Mesenchymal stem cell (in vitro differentiated cells and primary cell): ENCODE data around the gene HMGN1.

Source experiments
- DNase-seq: peaks from one replicate; pipeline ENCODE4 v3.0.0-alpha.2; 2013
- H2AFZ ChIP-seq: one replicate; pipeline ENCODE4 v1.6.1; 2013; ENCODE audit warnings: low read depth, mild to moderate bottlenecking, control low read depth, inconsistent platforms, low read length, moderate library complexity
- H2AK5ac ChIP-seq: 2 replicates; pipeline ENCODE4 v1.6.1; 2013; ENCODE audit warnings: low read length, moderate library complexity, mild to moderate bottlenecking, inconsistent platforms; ENCODE audit not compliant: severe bottlenecking
- H2BK120ac ChIP-seq: one replicate; pipeline ENCODE4 v1.6.1; 2013; ENCODE audit warnings: low read depth, mild to moderate bottlenecking, inconsistent platforms, low read length, moderate library complexity
- H2BK12ac ChIP-seq, 2 experiments: one replicate each; pipeline ENCODE4 v1.6.1; 2013; ENCODE audit warnings: inconsistent platforms in 2 of 2, low read length in 2 of 2, mild to moderate bottlenecking in 2 of 2, moderate library complexity in 2 of 2, control low read depth in 1 of 2
- H2BK15ac ChIP-seq: one replicate; pipeline ENCODE4 v1.6.1; 2013; ENCODE audit warnings: mild to moderate bottlenecking, low read depth, inconsistent platforms; ENCODE audit not compliant: poor library complexity, severe bottlenecking
- H2BK5ac ChIP-seq: 2 replicates; pipeline ENCODE4 v1.6.1; 2013; ENCODE audit warnings: low read depth, mild to moderate bottlenecking, low read length, control low read depth, inconsistent platforms; ENCODE audit not compliant: poor library complexity, severe bottlenecking
- H3K14ac ChIP-seq, 2 experiments: one replicate each; pipeline ENCODE4 v1.6.1; 2013; ENCODE audit warnings: inconsistent platforms in 2 of 2, low read length in 2 of 2, control low read depth in 1 of 2, mild to moderate bottlenecking in 1 of 2, moderate library complexity in 1 of 2
- H3K18ac ChIP-seq, 2 experiments: one replicate each; pipeline ENCODE4 v1.6.1; 2013; ENCODE audit warnings: inconsistent platforms in 2 of 2, low read length in 2 of 2, control low read depth in 1 of 2, low read depth in 1 of 2, mild to moderate bottlenecking in 1 of 2
- H3K23ac ChIP-seq, 2 experiments: one replicate each; pipeline ENCODE4 v1.6.1; 2013; ENCODE audit warnings: inconsistent platforms in 2 of 2, low read length in 2 of 2, mild to moderate bottlenecking in 2 of 2, moderate library complexity in 2 of 2, control low read depth in 1 of 2
- H3K27ac ChIP-seq: 2 replicates; pipeline ENCODE4 v1.5.1; 2013; ENCODE audit warnings: mild to moderate bottlenecking, moderate library complexity, low read length, control low read depth, inconsistent platforms; ENCODE audit not compliant: poor library complexity, severe bottlenecking
- H3K27me3 ChIP-seq, 2 experiments: 2 replicates each; pipeline versions ENCODE4 v1.6.1 to v1.7.0; 2013; ENCODE audit warnings: low read length in 2 of 2, mild to moderate bottlenecking in 2 of 2, moderate library complexity in 2 of 2, control low read depth in 1 of 2, inconsistent platforms in 1 of 2; ENCODE audit not compliant: control insufficient read depth in 1 of 2, insufficient read depth in 1 of 2
- H3K36me3 ChIP-seq, 2 experiments: 2 replicates each; pipeline versions ENCODE4 v1.6.1 to v1.7.0; 2013; ENCODE audit warnings: low read length in 2 of 2, control low read depth in 1 of 2, inconsistent platforms in 1 of 2, low read depth in 1 of 2, mild to moderate bottlenecking in 1 of 2; ENCODE audit not compliant: insufficient read depth in 2 of 2, control insufficient read depth in 1 of 2
- H3K4ac ChIP-seq, 2 experiments: one replicate each; pipeline ENCODE4 v1.6.1; 2013; ENCODE audit warnings: inconsistent platforms in 2 of 2, low read length in 2 of 2, mild to moderate bottlenecking in 2 of 2, moderate library complexity in 2 of 2, control low read depth in 1 of 2, low read depth in 1 of 2
- H3K4me1 ChIP-seq: 2 replicates; pipeline ENCODE4 v1.6.1; 2013; ENCODE audit warnings: low read depth, low read length, control low read depth; ENCODE audit not compliant: control insufficient read depth, insufficient read depth
- H3K4me2 ChIP-seq: 2 replicates; pipeline ENCODE4 v1.6.1; 2013; ENCODE audit warnings: low read length, mild to moderate bottlenecking, inconsistent platforms; ENCODE audit not compliant: poor library complexity, severe bottlenecking
- H3K4me3 ChIP-seq, 2 experiments: 2 replicates each; pipeline versions ENCODE4 v1.5.1 to v1.7.0; 2013; ENCODE audit warnings: low read length in 2 of 2, mild to moderate bottlenecking in 2 of 2, control low read depth in 1 of 2, low read depth in 1 of 2; ENCODE audit not compliant: insufficient read depth in 1 of 2
- H3K79me1 ChIP-seq: replicated peaks from 2 replicates; pipeline ENCODE4 v1.6.1; 2013; ENCODE audit warnings: mild to moderate bottlenecking, control low read depth, low read length, inconsistent platforms; ENCODE audit not compliant: poor library complexity, severe bottlenecking
- H3K9ac ChIP-seq: 2 replicates; pipeline ENCODE4 v1.7.0; 2013; ENCODE audit warnings: mild to moderate bottlenecking, low read length, moderate library complexity
- H3K9me3 ChIP-seq: 2 replicates; pipeline ENCODE4 v1.7.0; 2013; ENCODE audit warnings: mild to moderate bottlenecking, low read length; ENCODE audit not compliant: control insufficient read depth
- H4K8ac ChIP-seq: one replicate; pipeline ENCODE4 v1.6.1; 2013; ENCODE audit warnings: inconsistent platforms, mild to moderate bottlenecking, low read length, moderate library complexity
- H4K91ac ChIP-seq: one replicate; pipeline ENCODE4 v1.6.1; 2013; ENCODE audit warnings: mild to moderate bottlenecking, low read length, inconsistent platforms
- WGBS: methylation state at CpG from one replicate; pipeline ENCODE4 v1.1.7; 2013; ENCODE audit warnings: mixed read lengths; 5-methylcytosine and 5-hydroxymethylcytosine counted together

The HMGN1 gene

DNA sequence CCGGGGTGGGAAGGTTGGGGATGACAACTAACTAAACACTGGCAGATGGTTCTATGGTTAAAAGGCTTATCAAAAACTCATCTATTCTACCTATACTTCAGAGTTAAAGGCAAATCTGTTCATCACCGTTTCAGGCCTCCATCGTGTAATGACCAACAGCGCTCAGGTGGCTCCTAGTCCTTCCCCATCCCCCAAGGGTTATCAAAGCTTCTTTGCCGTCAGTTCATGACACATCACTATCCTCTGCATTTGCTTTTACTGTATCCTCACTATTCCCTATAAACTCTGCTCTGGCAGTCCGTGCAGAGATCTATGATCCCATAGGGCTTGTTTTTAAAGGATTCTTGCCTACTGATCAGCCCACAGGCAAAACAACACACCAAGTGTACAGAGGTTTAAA is 8.2 kb downstream of the HMGN1 start:
- no peak overlapping the region for H2BK12ac ChIP-seq
- no peak overlapping the region for H4K91ac ChIP-seq
- H2BK120ac ChIP-seq: no peak overlapping the region
- no peak overlapping the region for H3K9ac ChIP-seq
- no peak overlapping the region for H3K14ac ChIP-seq
- H2AFZ ChIP-seq: no peak overlapping the region
- H4K8ac ChIP-seq: no peak overlapping the region
- no peaks in the 10 kb centered on the region for H3K9me3 ChIP-seq
- H3K27me3 ChIP-seq: no peaks in the 10 kb centered on the region
- H2BK15ac ChIP-seq: no peak overlapping the region
- H2AK5ac ChIP-seq: no peak overlapping the region
- 92% methylated on average over 6 of the region's 6 CpGs for WGBS
- H3K4me2 ChIP-seq: no peak overlapping the region
- no peak overlapping the region for H3K4me3 ChIP-seq
- H3K27ac ChIP-seq: no peak overlapping the region
- no peaks in the 10 kb centered on the region for H3K4me1 ChIP-seq
- no peak overlapping the region for H3K18ac ChIP-seq
- H2BK5ac ChIP-seq: no peak overlapping the region
- no peak for DNase-seq
- H3K23ac ChIP-seq: no peak overlapping the region
- no peak overlapping the region for H3K4ac ChIP-seq
- H3K36me3 ChIP-seq: peaks cover 8 to 45% of the 10 kb centered on the region in 2 experiments
- no peaks in the 10 kb centered on the region for H3K79me1 ChIP-seq

DNA sequence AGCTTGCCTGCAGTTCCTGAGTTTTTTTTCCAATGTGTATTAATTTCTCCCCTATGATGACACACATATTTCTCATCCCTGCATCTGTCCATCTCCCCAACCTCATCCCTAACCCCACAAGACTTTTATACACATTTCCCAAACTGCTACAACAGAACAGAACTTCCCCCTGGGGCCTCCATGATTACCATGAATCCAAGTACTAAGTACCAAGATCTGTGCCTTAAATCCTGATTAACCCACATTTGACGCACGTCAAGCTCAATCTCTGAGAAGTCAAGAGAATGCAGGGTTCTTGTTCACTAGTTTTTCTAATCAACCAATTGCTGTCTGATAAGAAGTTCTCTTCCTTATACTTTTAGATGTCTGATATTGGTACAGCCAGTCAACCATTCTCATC is 9.7 kb downstream of the HMGN1 start:
- Histone ChIP-seq H3K79me1 (no peaks in the 10 kb centered on the region), H3K4ac (no peak overlapping the region), H2BK5ac (no peak overlapping the region), H3K18ac (no peak overlapping the region), H3K23ac (no peak overlapping the region), H4K8ac (no peak overlapping the region), H3K27me3 (no peaks in the 10 kb centered on the region), H2BK120ac (no peak overlapping the region), H3K4me2 (no peak overlapping the region), H2BK12ac (no peak overlapping the region), H4K91ac (no peak overlapping the region), H3K27ac (no peak overlapping the region), H3K14ac (no peak overlapping the region), H2AK5ac (no peak overlapping the region), H3K9ac (no peak overlapping the region), H3K4me1 (no peaks in the 10 kb centered on the region), H3K36me3 (peaks cover 8 to 30% of the 10 kb centered on the region in 2 experiments), H3K4me3 (no peak overlapping the region), H2BK15ac (no peak overlapping the region), H2AFZ (no peak overlapping the region), H3K9me3 (no peaks in the 10 kb centered on the region)
- 100% methylated on average over 2 of the region's 2 CpGs for WGBS
- DNase-seq: no peak

DNA sequence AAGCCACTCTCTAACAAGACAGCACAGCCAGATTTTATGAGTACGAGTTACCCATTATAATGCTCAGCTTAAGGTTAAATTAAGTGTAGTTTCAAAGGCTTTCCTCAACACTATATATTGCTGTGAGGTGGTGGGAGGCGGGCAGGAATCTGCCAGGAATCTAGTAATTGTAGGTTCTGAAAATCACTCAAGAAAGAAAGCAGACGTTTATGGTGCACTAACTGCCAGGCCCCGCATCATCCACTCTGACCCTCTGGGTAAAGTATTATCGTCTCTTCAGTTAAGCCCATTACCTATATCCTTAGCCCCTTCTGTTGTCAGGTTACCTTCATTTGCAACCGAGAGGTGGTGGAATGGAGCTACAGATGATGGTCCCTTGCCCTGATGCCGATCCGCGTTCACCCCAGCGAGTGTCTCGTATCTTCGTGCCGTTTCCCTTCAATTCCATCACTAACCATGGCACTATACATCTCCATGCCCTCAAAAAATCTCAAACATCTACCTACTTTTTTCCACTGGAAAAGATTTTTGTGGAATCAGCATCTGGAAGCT is 12.4 kb downstream of the HMGN1 start:
- Histone ChIP-seq H3K27me3 (no peaks in the 10 kb centered on the region), H3K9ac (no peak overlapping the region), H2BK15ac (no peak overlapping the region), H3K27ac (no peak overlapping the region), H3K4me2 (no peak overlapping the region), H2AK5ac (no peak overlapping the region), H2AFZ (no peak overlapping the region), H3K4ac (no peak overlapping the region), H3K36me3 (peaks cover 3 to 9% of the 10 kb centered on the region in 2 experiments), H3K79me1 (no peaks in the 10 kb centered on the region), H3K4me3 (no peak overlapping the region), H2BK120ac (no peak overlapping the region), H3K14ac (no peak overlapping the region), H3K18ac (no peak overlapping the region), H2BK12ac (no peak overlapping the region), H3K4me1 (no peaks in the 10 kb centered on the region), H3K9me3 (no peaks in the 10 kb centered on the region), H2BK5ac (no peak overlapping the region), H4K91ac (no peak overlapping the region), H3K23ac (no peak overlapping the region), H4K8ac (no peak overlapping the region)
- DNase-seq: no peak
- WGBS: 87% methylated on average over 12 of the region's 13 CpGs

DNA sequence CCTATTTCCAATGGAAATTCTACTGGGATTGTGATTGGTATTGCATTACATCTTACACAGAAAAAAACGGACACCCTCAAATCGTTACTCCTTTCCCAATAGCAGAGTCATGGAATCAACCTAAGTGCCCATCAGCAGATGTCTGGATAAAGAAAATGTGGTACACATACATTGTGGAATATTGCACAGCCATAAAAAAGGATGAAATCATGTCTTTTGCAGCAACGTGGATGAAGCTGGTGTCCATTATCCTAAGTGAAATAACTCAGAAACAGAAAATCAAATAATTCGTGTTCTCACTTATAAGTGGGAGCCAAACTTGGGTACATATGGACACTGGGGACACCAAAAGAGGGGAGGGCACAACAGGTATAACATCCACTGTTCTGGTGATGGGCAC is 14.3 kb downstream of the HMGN1 start:
- Histone ChIP-seq H3K9ac (no peak overlapping the region), H3K36me3 (no peaks in the 10 kb centered on the region), H3K4ac (no peak overlapping the region)

More for the DNA sequence above, 14.3 kb downstream of the HMGN1 start:
- H2BK5ac ChIP-seq: no peak overlapping the region
- no peak overlapping the region for H2AK5ac ChIP-seq
- WGBS: 93% methylated on average over 2 of the region's 4 CpGs
- no peak overlapping the region for H2BK15ac ChIP-seq
- no peaks in the 10 kb centered on the region for H3K9me3 ChIP-seq
- H3K14ac ChIP-seq: no peak overlapping the region
- H3K4me3 ChIP-seq: no peak overlapping the region
- no peaks in the 10 kb centered on the region for H3K4me1 ChIP-seq
- H3K79me1 ChIP-seq: no peaks in the 10 kb centered on the region
- DNase-seq: no peak
- no peak overlapping the region for H4K91ac ChIP-seq
- H3K18ac ChIP-seq: no peak overlapping the region
- H4K8ac ChIP-seq: no peak overlapping the region
- H2AFZ ChIP-seq: no peak overlapping the region
- H2BK120ac ChIP-seq: no peak overlapping the region
- H3K27ac ChIP-seq: no peak overlapping the region
- H2BK12ac ChIP-seq: no peak overlapping the region
- no peaks in the 10 kb centered on the region for H3K27me3 ChIP-seq
- H3K4me2 ChIP-seq: no peak overlapping the region
- H3K23ac ChIP-seq: no peak overlapping the region
